Eye (tissue), 1 donor: ENCODE data around the gene MTUS2.

ENCODE experiments used
- DNase-seq: peaks from one replicate; pipeline ENCODE4 v3.0.0-alpha.2; 2015

Gene MTUS2

DNA sequence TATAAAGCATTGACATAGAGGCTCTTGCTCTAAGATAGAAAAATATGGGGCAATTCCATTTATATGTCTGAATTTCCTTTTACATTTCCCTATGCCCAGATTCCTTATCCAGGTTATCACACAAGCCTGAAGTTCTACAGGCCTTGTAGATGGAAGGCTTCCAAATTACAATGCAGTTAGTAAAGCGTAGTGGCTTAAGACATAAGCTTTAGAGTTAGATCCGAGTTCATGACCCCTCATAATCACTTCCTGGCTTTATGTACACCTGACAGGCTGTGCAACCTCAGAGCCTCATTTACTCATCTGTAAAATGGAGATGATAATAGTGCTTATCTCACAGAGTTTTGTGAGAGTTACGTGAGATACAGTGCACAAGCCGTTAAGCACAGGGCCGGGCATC is 601.9 kb downstream of the MTUS2 start:
- DNase-seq, result no peak

DNA sequence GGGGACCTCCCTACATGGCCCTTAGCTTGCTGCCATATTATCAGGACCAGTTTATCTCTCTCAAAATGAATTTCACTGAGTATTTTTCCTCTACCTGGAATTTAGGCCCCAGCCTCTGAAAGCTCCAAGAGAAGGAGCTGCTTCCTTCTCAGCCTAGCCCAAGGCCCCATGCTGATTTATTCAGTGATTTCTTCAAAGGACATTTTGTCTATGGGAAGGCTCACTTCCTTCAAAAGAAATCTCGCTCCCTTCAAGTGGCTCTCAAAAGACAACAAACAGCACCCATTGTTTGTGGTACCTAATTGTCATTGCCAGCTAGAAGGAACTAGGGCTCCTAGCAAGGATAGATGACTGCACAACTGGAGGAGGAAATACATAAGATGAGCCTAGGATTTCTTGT is 602.9 kb downstream of the MTUS2 start:
- no peak for DNase-seq

DNA sequence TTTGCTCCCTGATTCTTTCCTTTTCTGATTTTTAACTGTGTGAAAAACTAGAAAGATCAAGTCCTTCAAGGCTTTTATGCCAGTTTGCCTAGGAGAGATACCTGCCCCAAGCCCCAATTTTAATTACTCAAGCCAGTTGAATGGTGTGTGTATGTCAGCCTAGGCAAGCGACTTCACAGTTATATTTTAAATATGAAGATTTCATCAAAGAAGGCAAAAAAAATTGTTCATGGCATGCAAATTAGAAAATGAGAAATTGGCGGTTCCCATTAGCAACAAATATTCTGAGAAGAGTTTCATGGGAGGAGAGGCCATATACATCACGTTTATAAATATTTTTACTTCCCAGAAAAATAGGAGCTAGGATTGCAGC is 607.8 kb downstream of the MTUS2 start:
- no peak for DNase-seq

DNA sequence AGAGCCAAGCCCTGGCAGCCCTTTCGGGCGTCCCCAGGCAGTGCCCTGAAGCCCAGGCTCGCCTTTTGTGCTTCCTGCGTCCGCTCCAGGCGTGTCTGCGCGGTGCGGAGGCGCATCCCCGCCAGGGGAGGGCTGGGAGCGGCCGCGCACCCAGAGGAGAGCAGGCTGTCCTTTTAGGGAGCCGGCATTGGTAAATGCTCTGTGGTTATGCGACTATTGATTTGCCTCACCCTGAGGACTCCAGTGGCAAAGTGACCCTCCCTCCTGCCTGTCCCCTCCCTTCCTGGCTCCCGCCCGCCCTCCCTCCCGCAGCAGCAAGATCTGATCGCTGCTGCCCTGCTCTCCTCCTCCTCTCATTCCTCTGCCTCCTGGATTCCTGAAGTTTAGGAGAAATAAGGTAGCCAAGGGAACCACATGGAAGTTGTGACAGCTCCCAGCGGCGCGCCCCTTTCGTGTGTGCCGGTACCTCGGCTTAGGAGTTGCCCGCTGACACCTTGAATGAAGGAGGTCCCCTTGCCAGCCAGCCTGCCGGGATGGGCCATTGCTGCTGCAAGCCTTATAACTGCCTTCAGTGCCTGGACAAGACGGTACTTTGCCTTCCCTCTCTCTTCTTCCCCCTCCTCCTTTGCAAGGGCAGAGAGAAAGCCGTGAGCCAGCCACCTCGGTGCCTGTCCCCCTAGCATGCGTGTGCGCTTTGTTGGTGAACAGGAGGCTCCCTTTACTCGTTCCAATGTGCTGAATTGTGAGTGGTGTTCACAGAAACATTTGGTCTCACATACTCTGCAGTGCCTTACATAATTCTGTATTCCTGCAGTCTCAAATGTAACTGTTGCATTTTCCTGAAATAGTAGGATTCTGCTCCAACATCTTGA is 608.4 kb downstream of the MTUS2 start:
- peak; percentile 69 for DNase-seq

DNA sequence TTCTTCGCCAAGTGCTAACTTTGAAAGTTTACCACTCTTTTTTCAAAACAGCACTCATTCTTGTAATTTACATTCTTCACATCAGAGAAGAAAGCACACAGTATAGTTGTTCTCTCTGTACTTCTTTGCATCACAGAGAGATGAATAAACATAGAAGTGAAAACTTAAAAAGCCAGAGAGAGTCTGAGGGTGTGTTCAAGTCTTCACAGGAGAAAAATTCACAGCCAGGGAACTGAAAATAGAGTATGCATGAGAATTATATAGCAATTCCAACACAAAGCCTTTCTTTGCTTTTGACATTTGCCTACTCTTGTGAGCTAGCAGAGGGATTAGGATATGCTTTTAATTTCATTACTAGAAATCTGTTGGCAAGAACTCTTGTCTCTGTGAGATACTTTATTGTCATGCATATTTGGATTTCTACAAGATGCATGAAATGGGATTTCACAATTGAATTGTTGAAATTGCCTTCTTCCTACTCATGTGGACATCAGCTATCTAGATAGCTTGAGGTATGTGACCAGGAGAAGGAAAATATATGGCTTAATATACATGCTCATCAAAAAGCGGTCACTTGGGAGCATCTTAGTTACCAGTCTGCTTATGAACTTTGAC is 609.3 kb downstream of the MTUS2 start:
- DNase-seq, result no peak

DNA sequence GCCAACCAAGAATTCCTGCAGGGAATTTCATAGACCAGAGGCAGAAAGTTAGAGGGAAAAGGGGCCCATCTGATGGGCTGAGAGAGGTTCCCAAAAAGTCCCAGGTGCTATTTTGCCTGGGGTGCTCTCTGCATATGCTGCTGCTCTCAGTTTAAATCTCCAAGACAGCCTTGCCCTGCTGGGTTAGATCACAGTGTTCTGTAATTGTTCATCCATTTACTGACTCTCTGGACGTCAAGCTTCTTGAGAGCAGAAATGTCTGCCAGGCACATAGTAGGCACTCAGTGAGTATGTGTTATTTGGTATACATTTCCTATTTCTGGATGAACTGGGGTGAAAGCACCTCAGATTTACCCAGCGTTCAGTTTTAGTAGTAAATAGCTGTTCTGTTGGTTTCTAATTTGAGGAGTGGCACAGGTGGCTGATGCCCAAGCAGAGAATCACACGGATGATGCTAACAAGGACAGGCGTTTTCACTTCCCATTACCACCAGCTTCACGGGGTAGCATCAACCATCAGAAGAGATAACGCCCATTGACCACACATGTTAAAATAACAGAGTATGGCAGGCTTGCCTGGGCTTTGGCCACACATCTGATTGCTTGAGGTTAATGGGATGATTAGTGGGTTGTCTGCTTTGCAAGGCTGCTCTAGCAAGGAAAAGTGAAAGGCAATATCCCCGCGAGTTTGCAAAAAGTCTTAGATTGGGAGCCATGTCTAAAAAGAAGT is 614.2 kb downstream of the MTUS2 start:
- peak; percentile 81 for DNase-seq

DNA sequence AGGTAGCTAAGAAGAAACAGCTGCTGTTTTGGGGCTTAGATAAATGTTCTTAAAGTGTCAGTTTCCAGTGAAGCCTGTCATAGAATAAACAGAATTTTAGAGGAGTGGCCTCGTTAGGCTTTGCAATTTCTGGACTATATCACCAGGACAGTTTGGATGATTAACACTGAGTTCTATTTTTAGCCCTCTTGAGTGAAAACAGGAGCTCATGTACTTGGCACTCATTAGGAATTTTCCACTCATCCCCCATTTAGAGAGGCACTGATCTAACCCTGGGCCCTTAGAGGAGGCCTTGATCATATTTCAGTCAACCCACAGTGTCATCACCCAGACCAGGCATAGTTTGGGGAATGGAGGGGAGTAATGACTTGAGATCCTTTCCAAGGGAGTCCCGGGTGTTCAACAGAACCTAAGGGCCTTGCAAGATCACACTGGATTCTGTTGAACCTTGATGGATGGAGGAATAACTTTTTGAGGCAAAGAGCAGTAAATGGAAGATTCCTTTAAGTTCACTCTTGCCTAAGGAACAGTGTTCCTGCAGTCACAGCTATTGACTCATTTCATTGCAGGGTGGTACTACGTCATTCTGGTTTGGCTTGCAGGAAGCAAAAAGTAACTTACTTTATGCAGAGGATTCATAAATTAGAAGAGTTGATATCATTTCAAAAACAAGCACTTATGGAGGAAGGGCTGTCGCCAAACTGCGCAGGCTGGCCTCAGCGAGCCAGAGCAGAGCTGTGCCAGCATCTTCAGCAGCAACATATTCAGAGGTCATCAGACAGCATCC is 615.2 kb downstream of the MTUS2 start:
- DNase-seq, result peak; percentile 58

DNA sequence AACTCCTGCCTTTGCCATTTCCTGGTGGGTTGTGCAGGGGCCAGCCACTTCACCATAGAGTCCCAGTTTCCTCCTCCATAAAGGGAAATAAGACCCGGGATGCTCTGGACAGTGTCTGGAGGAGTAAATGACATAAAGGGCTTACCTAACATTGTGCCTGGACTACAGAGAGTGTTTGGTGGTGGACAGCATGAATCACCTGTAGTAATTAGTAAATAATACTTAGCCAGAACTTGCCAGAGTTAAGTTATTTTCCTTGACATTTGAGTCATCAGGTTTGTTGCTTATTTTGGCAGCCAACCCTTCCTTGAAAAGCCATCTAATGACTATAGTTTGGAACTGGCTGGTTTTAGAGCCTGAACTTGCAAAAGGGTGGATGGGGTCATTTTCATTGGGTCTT is 616.2 kb downstream of the MTUS2 start:
- no peak for DNase-seq

DNA sequence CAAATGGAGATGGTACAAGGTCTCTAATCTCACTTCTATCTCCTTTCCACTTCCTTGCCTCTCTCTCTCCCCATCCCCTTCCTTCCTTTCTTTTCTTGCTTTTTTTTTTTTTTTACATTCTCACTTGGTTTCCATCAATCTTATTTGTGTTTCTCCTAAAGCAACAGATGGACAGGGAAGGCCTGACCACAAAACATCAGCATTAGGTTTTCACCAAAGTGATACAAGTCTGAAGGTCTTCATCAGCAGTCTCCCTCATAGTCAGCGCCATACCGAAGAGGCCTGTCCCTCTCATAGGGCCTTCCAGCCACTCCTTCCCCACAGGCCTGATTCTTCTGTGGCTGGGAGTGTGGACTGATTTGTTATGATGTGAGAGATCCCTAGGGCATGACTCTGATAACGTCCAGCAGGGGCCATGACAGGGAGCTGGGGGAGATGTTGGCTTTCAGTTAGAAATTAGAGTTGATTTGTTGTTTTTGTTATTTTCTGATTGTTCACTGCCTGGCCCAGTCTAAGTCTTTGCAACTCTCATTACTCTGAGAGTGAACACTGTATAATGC is 616.7 kb downstream of the MTUS2 start:
- no peak for DNase-seq

DNA sequence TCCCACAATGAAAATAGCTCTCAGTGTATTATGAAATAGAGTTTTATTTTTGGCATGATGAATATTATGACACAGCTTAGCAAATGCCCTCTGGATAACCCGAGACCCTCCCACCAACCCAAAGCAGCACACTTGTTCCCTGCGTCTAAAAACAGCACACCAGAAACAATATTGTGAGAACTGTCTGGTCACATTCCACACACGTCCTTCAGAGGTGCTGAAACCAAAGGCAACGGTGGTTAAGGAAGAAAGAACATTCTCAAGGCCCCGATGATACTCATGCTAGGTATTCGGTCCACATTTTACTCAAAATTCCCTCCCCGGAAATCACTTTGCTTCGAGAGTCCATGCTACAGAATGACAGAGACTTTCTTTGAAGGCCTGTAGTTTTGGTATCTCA is 618.6 kb downstream of the MTUS2 start:
- no peak for DNase-seq

DNA sequence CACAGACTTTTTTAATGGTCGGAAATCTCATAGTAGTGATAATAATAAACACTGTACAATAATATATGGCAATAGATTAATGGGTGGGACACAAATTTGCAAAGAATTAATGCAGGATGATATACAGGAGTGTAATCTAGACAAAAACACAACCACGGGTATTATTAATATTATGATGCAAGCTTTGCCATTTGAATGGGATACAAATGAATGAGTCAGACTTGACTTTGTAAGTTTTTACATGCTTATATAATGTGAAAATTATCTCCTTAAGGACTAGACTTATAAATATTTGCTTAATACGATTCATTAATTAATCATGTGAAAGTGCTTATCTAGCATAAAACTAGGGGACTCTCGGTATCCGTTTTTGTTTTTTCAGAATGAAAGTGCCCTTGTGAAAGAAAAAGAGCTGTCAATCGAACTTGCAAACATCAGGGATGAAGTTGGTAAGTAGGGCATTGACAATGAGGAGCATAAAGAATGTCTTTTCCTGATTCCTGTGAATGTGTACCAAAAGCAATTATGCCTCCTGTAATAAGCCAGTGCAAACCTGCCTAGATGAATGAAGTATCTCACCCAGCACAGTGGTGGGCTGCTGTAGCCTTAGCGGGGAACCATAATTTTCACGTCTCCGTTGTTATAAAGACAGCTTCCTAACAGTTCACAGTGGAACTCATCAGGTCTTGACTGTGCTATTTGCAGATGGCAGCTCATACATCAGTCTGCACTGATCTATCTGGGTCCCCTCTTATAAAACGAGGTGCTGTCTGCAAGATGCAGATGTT is 619.7 kb downstream of the MTUS2 start:
- no peak for DNase-seq

DNA sequence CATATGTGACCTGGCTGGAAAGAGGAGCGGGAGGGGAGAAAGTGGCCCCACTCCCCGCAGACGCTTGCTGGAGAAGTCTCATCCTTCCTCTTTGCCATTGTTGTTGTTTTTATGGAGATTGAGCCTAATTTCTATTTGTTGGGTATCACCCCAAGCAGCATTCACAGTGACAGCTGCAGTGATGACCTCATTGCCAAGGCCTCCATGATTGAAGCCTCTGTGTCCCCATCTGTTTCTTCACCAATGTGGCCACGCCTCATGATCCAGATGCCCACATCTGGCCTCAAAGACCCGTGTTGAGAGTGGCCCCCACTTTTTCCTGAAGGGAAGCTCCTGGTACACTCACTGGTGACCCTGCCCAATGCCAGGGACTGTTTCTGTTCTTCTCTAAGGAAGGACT is 621.2 kb downstream of the MTUS2 start:
- no peak for DNase-seq

DNA sequence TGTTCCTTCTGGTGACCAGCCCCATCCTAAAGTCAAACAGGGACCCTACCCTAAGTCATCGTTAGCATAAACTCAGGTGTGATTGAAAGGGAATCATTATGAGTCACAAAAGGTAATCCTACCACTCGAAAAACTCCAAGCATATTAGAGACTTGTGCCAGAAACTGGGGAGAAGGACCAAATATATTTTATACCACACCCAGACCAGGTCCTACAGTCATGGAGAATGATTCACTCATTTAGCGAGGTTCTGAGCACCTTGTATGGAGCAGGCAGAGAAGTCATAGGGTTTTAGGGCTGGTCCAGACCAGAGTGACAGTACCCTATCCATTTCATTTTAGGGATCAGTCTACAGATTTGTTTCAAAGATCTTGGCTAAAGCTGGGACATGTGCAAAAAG is 625.9 kb downstream of the MTUS2 start:
- DNase-seq, result no peak

DNA sequence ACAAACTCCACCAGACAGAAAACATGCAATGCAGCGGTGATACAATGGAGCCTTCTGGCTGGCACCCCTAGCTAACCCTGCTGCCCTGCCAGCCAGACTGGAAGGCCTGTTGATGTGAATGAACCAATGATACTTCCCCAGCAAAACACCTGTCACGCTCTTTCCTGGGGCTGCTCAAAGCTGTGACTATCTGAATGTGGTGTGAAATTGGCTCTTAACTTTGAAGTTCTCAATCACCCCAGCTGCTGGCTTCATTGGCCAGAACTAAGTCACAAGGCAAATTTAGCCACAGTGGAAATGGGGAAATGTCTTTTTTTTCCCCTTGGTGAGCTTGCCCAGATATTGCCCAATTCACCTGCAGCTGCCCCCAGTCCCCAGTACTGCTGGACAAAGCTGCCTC is 628.0 kb downstream of the MTUS2 start:
- no peak for DNase-seq

DNA sequence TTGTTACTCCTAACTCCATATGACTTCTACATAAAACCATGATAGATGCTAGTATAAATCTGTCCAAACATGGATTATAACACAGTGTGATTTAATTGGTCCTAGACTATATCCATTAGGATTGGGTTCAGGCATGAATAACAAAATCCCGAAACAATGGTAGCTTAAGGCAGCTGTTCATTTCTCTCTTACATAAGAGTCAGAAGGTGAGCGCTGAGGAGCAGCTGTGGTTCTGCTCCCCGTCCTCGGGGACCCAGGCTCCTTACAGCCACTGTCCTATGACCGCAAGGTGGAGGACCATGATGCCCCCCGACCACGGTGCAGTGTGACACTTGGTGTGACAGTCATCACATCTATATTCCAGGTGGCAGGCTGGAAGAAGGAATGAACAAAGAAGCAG is 629.6 kb downstream of the MTUS2 start:
- DNase-seq, result no peak

DNA sequence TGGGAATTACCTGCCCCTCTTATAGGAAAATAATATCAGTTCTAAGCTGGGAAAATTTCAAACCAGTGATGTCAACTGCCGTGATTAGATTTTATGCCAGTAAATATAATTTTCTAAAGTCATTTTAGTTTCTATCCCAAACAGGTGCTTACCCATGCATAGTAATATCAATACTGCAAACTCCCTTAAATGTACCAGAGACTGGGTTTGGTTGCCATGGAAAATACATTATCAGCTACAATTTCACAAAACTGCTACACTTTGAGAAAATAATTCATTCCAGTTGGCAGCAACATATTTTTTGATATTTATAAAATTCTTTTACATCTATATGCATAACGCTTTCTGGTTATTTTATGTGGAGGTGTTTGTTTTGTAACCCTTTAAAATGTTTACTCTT is 631.8 kb downstream of the MTUS2 start:
- DNase-seq, result no peak

DNA sequence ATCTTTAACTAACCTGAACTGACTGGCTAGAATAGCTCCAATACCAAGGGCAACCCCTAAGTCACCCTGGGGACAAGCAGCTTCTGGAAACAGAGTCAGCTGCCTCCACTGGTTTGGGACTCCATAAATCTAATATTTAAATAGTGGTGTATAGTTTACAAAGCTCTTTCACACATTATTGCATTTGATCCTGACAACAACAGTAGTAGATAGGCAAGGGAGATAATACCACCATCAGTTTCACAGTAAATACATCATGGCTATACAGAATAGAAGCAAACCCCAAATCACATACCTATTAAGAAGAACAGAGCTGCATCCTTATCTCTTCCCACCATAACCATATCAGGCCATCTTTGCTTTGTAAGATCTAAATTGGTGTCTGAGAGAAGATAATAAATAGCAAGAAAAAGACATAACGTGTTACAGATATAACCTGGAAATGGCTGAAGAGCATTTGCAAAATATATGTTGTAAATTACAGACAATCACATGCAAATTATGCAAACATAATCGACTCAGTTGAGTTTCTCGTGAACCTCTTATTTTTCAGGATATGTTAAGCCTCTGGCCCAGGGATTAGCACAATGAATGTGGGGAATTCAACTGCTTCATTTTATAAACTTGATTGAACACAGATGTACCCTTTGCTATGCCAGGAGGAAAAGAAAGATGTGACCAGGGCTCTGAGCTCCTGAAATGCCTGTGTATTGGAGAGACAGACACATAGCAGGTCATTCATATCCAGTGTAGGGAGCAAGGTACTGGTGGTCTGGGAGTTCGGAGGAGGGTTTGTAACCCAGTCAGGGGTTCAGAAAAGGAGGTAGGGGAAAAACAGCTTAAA is 632.9 kb downstream of the MTUS2 start:
- peak; percentile 48 for DNase-seq

DNA sequence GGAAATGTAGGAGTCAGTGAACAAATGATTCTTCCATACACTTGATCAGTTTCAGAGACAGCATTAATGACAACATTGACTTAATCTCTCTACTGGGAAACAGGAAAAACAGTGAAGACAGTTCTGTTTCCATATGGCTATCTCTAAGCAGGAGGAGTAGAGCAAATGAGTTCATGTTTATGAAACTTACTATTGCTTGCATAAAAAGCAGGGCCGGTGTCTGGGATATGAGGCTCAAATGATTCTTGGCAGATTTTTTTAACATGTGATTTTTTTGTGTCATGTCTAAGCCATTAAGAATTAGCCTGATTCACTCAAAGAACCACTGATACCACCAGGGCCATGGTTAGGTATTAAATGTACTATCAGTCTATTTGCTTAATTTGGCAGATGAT is 633.5 kb downstream of the MTUS2 start:
- DNase-seq, result no peak

DNA sequence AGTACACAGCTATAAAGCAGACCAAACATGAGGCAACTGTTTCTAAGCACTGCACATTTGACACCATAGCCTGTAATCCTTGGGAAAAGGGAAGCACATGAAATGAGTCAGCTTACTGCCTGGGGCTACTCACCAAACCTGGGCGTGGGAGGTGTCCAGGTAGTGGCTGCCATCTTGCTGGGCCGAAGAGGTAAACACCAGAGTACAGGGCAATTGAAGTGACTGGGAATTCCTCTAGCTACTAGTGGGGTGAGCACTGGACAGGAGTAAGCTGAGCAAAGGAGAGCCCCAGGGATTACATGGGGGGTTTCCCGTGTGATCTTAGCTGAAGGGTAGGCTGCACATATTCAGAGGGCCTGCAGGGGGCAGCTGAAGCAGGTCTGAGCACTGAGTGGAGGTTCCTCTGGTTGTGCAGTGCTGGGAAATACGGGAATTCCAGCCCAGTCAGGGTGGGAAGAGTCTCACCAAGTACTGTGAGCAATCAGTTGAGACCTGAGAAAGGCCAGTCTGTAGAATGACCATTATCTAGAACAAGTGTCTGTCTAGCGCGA is 634.9 kb downstream of the MTUS2 start:
- DNase-seq, result no peak

DNA sequence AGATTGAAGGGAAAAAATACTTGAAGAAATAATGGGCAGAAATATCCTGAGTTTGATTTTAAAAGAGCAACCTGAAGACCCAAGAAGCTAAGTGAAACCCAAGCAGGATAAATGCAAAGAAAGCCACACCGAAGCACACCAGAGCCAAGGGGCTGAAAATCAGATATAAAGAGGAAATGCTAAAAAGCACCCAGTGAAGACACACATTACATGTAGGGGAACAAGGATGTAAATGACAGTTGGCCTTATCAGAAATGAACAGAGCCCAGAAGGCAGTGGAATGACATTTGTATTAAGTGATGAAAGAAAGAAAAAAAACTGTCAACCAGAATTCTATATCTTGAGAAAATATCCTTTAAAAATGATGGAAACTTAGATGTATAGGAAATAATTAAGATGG is 636.3 kb downstream of the MTUS2 start:
- no peak for DNase-seq

DNA sequence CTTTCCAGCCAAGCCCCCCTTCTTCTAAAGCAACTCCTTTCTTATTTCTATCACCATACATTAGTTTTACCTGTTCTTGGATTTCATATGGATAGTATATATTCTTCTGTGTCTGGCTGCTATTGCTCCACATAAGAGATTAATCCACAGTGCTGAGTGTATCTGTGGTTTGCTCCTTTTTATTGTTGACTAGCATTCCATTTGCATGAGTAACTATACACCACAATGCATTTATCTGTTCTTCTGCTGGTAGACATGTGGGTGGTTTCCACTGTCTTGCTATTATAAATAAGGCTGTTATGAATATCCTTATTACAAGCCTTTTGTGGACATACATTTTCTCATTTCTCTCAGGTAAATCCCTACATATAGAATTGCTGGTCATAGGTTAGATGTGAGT is 637.2 kb downstream of the MTUS2 start:
- DNase-seq, result no peak
